Thyroid gland (tissue), 4 donors: ENCODE results near the gene SKIC2. TPM values are rescaled to one million over a fixed set of nuclear protein-coding genes. Genes with fewer than 3 reads are reported as not detected.

Experiments used
- DNase-seq, 2 donors: peaks; one replicate each; pipeline ENCODE4 v3.0.0-alpha.2; 2019
- H3K27ac ChIP-seq, 3 donors: fragments of 200-600 bp; sonication (generic); 1 replicate in 2 of 3; 2 replicates in 1 of 3; pipeline ENCODE4 v1.5.1; 2016 to 2019; ENCODE audit warnings: mild to moderate bottlenecking in 1 of 3, moderate library complexity in 1 of 3
- H3K27me3 ChIP-seq: fragments of 200-600 bp; sonication (generic); one replicate; pipeline ENCODE4 v1.5.1; 2019
- H3K36me3 ChIP-seq, 2 donors: fragments of 200-600 bp; sonication (generic); one replicate each; pipeline ENCODE4 v1.5.1; 2016 to 2019
- H3K4me1 ChIP-seq, 2 donors: fragments of 200-600 bp; sonication (generic); one replicate each; pipeline ENCODE4 v1.5.1; 2017 to 2019
- H3K4me3 ChIP-seq, 3 donors: fragments of 200-600 bp; sonication (generic); replicated peaks in 1 of 3; 1 replicate in 2 of 3; 2 replicates in 1 of 3; pipeline ENCODE4 v1.5.1; 2016; ENCODE audit warnings: mild to moderate bottlenecking in 1 of 3
- H3K9me3 ChIP-seq: fragments of 200-600 bp; sonication (generic); one replicate; pipeline ENCODE4 v1.5.1; 2017
- POLR2A ChIP-seq, 2 donors: fragments of 450-650 bp; IDR thresholded peaks; one replicate each; pipeline ENCODE4 v1.6.1; 2017; ENCODE audit warnings: antibody characterized with exemption in 2 of 2, mild to moderate bottlenecking in 2 of 2, moderate library complexity in 1 of 2
- WGBS, 2 donors: methylation state at CpG; one replicate each; pipeline ENCODE4 v1.1.5; 2017; 5-methylcytosine and 5-hydroxymethylcytosine counted together
- intact Hi-C: fragments of 100-400 bp; cut with DNase I; formaldehyde crosslinking; loops from one replicate; pipeline ENCODE4 v1.15.1; 2023
- total RNA-seq, 4 donors: library from RNA; depleted of rRNA; stranded (reverse); fragments of >200 nt; gene quantifications; one replicate each; pipeline ENCODE4 v1.2.3, GENCODE V29; 2016
- TF ChIP-seq, protein P1 (sequence below), 6 experiments: fragments of 200-600 bp in 3 of 6; fragments of 450-650 bp in 3 of 6; sonication (generic) in 3 of 6; IDR thresholded peaks; one replicate each; pipeline ENCODE4 v1.5.1; 2016 to 2019; ENCODE audit warnings: antibody characterized with exemption in 6 of 6, mild to moderate bottlenecking in 2 of 6, inconsistent platforms in 1 of 6, moderate library complexity in 1 of 6

The SKIC2 gene
- total RNA-seq, 4 donors from 2014 or later = 35.1 to 47.1 (median 39.4) TPM

DNA sequence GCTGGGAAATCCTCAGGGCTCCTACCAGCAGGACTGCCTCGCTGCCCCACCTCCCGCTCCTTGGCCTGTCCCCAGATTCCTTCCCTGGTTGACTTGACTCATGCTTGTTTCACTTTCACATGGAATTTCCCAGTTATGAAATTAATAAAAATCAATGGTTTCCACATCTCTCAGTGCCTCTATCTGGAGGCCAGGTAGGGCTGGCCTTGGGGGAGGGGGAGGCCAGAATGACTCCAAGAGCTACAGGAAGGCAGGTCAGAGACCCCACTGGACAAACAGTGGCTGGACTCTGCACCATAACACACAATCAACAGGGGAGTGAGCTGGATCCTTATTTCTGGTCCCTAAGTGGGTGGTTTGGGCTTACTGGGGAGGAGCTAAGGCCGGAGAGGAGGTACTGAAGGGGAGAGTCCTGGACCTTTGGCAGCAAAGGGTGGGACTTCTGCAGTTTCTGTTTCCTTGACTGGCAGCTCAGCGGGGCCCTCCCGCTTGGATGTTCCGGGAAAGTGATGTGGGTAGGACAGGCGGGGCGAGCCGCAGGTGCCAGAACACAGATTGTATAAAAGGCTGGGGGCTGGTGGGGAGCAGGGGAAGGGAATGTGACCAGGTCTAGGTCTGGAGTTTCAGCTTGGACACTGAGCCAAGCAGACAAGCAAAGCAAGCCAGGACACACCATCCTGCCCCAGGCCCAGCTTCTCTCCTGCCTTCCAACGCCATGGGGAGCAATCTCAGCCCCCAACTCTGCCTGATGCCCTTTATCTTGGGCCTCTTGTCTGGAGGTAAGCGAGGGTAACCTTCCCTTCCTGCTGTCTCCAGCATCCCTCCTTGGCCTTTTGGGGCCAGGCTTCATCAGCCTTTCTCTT is 13.2 kb upstream of the SKIC2 start, which contains the start of gene CFB:
TSS of gene CFB (plus strand) at position 589 of the 863 bp plus-strand sequence. CDS start at position 716, 127 bp downstream.
- TF ChIP-seq, protein P1, sequence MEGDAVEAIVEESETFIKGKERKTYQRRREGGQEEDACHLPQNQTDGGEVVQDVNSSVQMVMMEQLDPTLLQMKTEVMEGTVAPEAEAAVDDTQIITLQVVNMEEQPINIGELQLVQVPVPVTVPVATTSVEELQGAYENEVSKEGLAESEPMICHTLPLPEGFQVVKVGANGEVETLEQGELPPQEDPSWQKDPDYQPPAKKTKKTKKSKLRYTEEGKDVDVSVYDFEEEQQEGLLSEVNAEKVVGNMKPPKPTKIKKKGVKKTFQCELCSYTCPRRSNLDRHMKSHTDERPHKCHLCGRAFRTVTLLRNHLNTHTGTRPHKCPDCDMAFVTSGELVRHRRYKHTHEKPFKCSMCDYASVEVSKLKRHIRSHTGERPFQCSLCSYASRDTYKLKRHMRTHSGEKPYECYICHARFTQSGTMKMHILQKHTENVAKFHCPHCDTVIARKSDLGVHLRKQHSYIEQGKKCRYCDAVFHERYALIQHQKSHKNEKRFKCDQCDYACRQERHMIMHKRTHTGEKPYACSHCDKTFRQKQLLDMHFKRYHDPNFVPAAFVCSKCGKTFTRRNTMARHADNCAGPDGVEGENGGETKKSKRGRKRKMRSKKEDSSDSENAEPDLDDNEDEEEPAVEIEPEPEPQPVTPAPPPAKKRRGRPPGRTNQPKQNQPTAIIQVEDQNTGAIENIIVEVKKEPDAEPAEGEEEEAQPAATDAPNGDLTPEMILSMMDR (IDR thresholded peaks at IDR 0.05) = no peak
- TF ChIP-seq POLR2A (IDR thresholded peaks at IDR 0.05) = peak in 1 of 2 donors; percentile 14
- peaks cover 0 to 19% of the 10 kb centered on the region in 2 donors for H3K4me1 ChIP-seq
- intact Hi-C loops = no loop called here
- WGBS, 2 donors = 33 to 50% methylated on average over 11 of the region's 11 CpGs
- H3K4me3 ChIP-seq = peak within 1 kb of the TSS in 1 of 3 donors; percentile 12
- H3K36me3 ChIP-seq = no peaks in the 10 kb centered on the region
- peak within 1 kb of the TSS; percentile 74 to 87 (median 75) for H3K27ac ChIP-seq
- H3K27me3 ChIP-seq = no peaks in the 10 kb centered on the region
- no peaks in the 10 kb centered on the region for H3K9me3 ChIP-seq
- DNase-seq = peak; percentile 70 to 81

- TF ChIP-seq, protein P1 (IDR thresholded peaks at IDR 0.05) = no peak
- no peak for TF ChIP-seq POLR2A (IDR thresholded peaks at IDR 0.05)
- Histone ChIP-seq H3K9me3 (no peaks in the 10 kb centered on the region), H3K36me3 (peaks cover 2 to 4% of the 10 kb centered on the region in 2 donors), H3K27ac (peak overlapping the region in 2 of 3 donors; percentile 74 to 87), H3K27me3 (no peaks in the 10 kb centered on the region), H3K4me1 (peaks cover 0 to 19% of the 10 kb centered on the region in 2 donors), H3K4me3 (peak overlapping the region in 1 of 3 donors; percentile 12)
- DNase-seq = no peak
- 71 to 79% methylated on average over 11 of the region's 11 CpGs for WGBS, 2 donors
- intact Hi-C loops = no loop called here
These were observed 12.5 kb upstream of the SKIC2 start for GRCh38 chr6:31946370-31946885.

DNA sequence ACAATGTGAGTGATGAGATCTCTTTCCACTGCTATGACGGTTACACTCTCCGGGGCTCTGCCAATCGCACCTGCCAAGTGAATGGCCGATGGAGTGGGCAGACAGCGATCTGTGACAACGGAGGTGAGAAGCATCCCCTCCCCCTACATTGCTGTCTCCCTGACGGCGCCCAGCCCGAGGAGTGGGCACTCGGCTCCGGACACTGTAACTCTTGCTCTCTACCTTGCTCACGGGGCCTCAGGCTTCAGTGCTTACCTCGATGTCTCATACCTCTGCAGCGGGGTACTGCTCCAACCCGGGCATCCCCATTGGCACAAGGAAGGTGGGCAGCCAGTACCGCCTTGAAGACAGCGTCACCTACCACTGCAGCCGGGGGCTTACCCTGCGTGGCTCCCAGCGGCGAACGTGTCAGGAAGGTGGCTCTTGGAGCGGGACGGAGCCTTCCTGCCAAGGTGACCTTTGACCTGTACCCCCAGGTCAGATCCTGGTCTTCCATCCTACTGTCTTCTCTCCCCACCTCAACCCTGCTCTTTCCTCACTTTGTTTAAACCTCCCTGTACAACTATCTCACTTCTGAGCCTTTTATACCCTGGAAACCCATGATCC is 11.8 kb upstream of the SKIC2 start:
- H3K9me3 ChIP-seq = no peaks in the 10 kb centered on the region
- H3K27ac ChIP-seq = no peak overlapping the region
- DNase-seq = no peak
- intact Hi-C loops = no loop called here
- TF ChIP-seq, protein P1 (IDR thresholded peaks at IDR 0.05) = no peak
- TF ChIP-seq POLR2A (IDR thresholded peaks at IDR 0.05) = no peak
- H3K36me3 ChIP-seq = peaks cover 9 to 11% of the 10 kb centered on the region in 2 donors
- 73 to 84% methylated on average over 9 to 24 of the region's 24 CpGs for WGBS, 2 donors
- peaks cover 0 to 19% of the 10 kb centered on the region in 2 donors for H3K4me1 ChIP-seq
- H3K27me3 ChIP-seq = no peaks in the 10 kb centered on the region
- no peak overlapping the region for H3K4me3 ChIP-seq

DNA sequence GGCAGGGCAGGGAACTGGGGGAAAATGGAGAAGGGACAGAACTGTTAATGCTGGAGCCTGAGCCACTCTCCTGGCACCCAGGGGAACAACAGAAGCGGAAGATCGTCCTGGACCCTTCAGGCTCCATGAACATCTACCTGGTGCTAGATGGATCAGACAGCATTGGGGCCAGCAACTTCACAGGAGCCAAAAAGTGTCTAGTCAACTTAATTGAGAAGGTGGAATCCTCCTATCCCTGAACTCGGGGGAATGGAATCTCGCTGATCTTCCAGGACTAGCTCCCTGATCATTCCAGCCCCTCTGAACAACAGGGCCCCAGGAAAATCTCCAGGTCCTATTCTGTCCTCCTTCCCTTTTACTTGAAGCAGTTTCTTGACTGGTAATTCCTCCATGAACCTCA is 11.1 kb upstream of the SKIC2 start:
- intact Hi-C loops = no loop called here

More for the DNA sequence above, 11.1 kb upstream of the SKIC2 start:
- H3K9me3 ChIP-seq = no peaks in the 10 kb centered on the region
- 81 to 95% methylated on average over 4 of the region's 4 CpGs for WGBS, 2 donors
- DNase-seq = no peak
- H3K36me3 ChIP-seq = peaks cover 11 to 15% of the 10 kb centered on the region in 2 donors
- no peak overlapping the region for H3K4me3 ChIP-seq
- no peaks in the 10 kb centered on the region for H3K27me3 ChIP-seq
- H3K4me1 ChIP-seq = peaks cover 0 to 19% of the 10 kb centered on the region in 2 donors
- H3K27ac ChIP-seq = no peak overlapping the region
- no peak for TF ChIP-seq POLR2A (IDR thresholded peaks at IDR 0.05)
- TF ChIP-seq, protein P1 (IDR thresholded peaks at IDR 0.05) = no peak
